Measurements from ENCODE around the gene SRPK2.
"Not testable (repeated sequence)": the region's sequence is repeated elsewhere in the genome, so short reads cannot be mapped to it uniquely, and the experiment has no call there.

Gene SRPK2

GRCh38 chr7:105315357-105315756 is 73.4 kb downstream of the SRPK2 start:
- intact Hi-C loops (cut with DNase I) = no loop called here

GRCh38 chr7:105309235-105310169 is 79.2 kb downstream of the SRPK2 start:
- intact Hi-C loops (cut with DNase I) = no loop called here
- DNase-seq = no peak

More at GRCh38 chr7:105315357-105315756, 73.4 kb downstream of the SRPK2 start:
- DNase-seq = no peak

- DNase-seq = peak in 21 of 42 donors; percentile 20 to 75 (median 47)
- intact Hi-C loops (cut with DNase I) = no loop called here
Measured at GRCh38 chr7:105307163-105307672, 81.5 kb downstream of the SRPK2 start.

- DNase-seq = no peak
- intact Hi-C loops (cut with DNase I) = no loop called here
Measured at GRCh38 chr7:105306298-105306748, 82.4 kb downstream of the SRPK2 start.

DNA sequence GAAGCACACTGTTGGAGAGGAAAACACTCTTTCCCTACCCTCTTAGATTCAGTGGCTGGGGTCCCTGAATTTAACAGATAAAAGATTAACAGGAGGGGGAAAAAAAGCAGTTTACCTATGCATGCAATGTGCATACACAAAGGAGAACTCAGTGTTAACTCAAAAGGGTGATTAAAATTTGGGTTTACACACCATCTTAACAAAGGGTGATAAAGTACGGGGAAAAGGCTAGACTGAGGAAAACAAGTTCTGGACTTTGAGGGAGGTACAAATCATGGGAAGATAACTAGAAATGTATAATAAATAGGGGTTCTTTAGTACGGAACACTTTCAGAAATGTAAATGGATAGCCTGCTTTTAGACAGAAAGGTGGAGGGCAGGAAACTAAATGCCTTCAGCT is 83.1 kb downstream of the SRPK2 start:
- DNase-seq = no peak
- intact Hi-C loops (cut with DNase I) = no loop called here

GRCh38 chr7:105304040-105304895 is 84.5 kb downstream of the SRPK2 start:
- DNase-seq = peak in 34 of 42 donors; percentile 6 to 81 (median 48)
- intact Hi-C loops (cut with DNase I) = no loop called here

GRCh38 chr7:105300587-105300986 is 88.1 kb downstream of the SRPK2 start:
- intact Hi-C loops (cut with DNase I); DNase-seq: not testable (repeated sequence)

DNA sequence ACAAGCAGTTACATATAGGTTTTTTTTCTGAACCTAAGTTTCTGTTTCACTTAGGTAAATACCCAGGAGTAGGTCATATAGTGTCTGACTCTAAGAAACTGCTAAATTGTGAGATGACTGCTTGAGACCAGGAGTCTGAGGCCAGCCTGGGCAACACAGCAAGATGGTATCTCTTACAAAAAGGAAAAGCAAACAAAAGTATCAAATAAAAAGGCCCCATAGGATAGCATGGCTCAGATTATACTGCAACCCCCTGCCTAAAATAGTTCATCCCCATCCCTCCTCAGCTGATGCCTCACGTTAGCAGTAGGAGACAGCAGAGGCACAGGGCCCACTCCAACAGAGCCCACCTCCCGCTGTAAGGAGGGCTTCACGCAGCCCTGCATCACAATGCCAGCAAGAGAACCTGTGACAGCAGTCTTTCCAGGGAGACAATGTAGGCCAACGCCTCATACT is 90.3 kb downstream of the SRPK2 start:
- intact Hi-C loops (cut with DNase I) = no loop called here
- no peak for DNase-seq

DNA sequence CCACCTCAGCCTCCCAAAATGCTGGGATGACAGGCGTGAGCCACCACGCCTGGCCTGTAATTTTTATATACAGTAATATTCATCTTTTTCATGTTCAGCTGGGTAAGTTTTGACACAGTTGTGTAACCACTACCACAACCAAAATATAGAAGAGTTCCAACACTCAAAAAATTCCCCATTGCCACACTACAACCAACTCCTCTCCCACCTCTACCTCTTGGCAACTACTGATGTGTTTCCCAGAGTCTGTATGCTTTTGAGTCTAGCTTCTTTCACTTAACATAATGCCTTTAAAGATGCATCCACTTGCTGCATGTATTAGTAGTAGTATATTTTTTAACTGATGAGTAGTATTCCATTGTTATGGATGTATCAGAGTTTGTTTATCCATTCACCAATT is 90.7 kb downstream of the SRPK2 start:
- DNase-seq = no peak
- intact Hi-C loops (cut with DNase I) = no loop called here

GRCh38 chr7:105297309-105297708 is 91.4 kb downstream of the SRPK2 start:
- intact Hi-C loops (cut with DNase I) = no loop called here

GRCh38 chr7:105296491-105296890 is 92.2 kb downstream of the SRPK2 start:
- no peak for DNase-seq
- intact Hi-C loops (cut with DNase I) = no loop called here

More at GRCh38 chr7:105297309-105297708, 91.4 kb downstream of the SRPK2 start:
- DNase-seq = no peak

DNA sequence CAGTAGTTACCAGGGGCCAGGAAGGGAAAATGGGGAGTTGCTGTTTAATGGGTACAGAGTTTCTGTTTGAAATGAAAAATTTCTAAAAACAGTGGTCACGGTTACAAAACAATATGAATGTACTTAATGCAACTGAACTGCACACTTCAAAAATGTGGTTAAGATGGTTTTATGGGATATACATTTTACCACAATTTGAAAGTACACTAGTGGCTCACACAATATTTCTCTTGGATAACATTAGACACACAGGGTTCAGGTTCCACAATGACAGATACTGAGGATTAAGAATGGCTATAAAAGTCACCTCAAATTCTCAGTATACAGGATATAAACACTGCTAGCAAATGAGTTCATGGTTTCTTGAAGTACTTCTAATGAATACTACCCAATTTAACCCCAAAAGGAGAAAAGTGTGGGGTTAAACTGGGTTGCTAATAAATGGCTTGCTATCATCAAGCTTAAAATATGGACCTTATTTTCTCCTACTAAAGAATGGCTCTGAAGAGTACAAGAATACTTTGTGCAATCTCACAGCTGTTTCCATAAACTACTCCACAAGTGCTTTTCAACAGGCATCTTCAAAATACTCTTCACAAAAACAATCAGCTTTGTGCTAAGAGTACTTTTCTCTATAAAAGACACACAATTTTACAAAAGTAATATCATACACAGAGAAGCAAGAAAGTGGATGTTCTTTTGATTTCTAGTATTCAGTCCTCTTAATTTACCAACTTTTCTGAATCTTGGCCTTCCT is 92.9 kb downstream of the SRPK2 start:
- no peak for DNase-seq
- intact Hi-C loops (cut with DNase I) = no loop called here

DNA sequence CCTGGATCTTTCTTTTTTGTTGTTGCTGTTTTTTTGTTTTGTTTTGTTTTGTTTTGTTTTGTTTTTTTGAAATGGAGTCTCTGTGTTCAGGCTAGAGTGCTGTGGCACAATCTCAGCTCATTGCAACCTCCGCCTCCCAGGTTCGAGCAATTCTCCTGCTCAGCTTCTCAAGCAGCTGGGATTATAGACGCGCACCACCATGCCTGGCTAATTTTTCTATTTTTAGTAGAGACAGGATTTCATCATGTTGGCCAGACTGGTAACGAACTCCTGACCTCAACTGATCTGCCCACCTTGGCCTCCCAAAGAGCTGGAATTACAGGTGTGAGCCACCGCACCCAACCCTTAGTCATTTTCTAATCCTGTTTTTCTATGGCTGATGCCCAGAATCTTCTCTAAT is 94.2 kb downstream of the SRPK2 start:
- DNase-seq; intact Hi-C loops (cut with DNase I): not testable (repeated sequence)

- DNase-seq = no peak
- intact Hi-C loops (cut with DNase I) = no loop called here
Measured at GRCh38 chr7:105289704-105290103, 99.0 kb downstream of the SRPK2 start.

DNA sequence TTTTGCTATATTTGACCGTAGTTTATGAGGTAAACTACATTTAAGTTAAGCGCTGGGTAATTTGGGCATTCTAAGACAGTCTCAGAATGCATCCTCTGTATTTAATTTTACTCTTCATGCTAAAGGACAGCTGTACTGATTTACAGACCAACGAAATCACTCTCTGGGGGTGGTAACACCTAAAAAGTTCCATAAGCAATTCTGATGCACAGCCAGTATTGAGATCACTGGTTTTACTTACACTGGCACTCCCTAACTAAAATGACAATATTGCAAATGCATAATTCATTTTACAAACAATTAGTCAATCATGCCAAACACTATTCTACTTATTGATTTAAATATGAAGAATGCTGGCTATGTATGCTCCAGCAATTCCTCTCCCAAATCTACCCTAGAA is 102.3 kb downstream of the SRPK2 start:
- DNase-seq = no peak

GRCh38 chr7:105285118-105285874 is 103.4 kb downstream of the SRPK2 start:
- peak in 31 of 42 donors; percentile 16 to 81 (median 49) for DNase-seq
- intact Hi-C loops (cut with DNase I) = no loop called here

More for the DNA sequence above, 102.3 kb downstream of the SRPK2 start:
- intact Hi-C loops (cut with DNase I) = no loop called here

DNA sequence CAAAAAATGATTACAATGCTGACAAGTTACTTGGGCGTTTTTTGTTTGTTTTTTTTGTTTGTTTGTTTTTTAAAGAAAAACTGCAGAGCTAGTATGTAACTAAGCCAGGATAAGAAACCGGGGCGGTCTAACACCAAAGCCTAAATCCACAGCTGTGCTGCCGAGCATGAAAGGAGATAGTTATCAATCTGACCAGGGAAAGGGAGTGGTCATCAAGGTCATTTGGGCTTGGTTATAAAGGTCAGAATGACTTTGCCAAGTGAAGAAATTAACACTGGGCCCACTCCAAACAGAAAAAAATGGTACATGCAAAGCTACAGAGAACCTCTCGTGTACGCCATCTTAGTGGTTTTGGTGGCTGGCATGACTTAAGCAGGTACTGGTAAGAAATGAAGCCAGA is 104.7 kb downstream of the SRPK2 start:
- intact Hi-C loops (cut with DNase I) = no loop called here
- no peak for DNase-seq

GRCh38 chr7:105281966-105282365 is 106.8 kb downstream of the SRPK2 start:
- DNase-seq = no peak

More at GRCh38 chr7:105281966-105282365, 106.8 kb downstream of the SRPK2 start:
- intact Hi-C loops (cut with DNase I) = no loop called here

Data from head of caudate nucleus (tissue), 42 donors.